Breast epithelium (tissue), 3 donors: ENCODE results near the gene INPP5E.

Experiments used
- POLR2A ChIP-seq: fragments of 450-650 bp; IDR thresholded peaks from one replicate; pipeline ENCODE4 v1.6.1; 2016; ENCODE audit warnings: antibody characterized with exemption, mild to moderate bottlenecking, moderate library complexity
- POLR2AphosphoS5 ChIP-seq, 3 donors: sonication (generic); formaldehyde crosslinking; IDR thresholded peaks; one replicate each; pipeline ENCODE4 v1.6.1; 2017; ENCODE audit warnings: antibody characterized with exemption in 3 of 3
- TF ChIP-seq, protein P1 (sequence below), 3 donors: fragments of 450-650 bp; IDR thresholded peaks; one replicate each; pipeline ENCODE4 v1.5.1; 2016 to 2017; ENCODE audit warnings: antibody characterized with exemption in 3 of 3, mild to moderate bottlenecking in 3 of 3, moderate library complexity in 3 of 3

DNA sequence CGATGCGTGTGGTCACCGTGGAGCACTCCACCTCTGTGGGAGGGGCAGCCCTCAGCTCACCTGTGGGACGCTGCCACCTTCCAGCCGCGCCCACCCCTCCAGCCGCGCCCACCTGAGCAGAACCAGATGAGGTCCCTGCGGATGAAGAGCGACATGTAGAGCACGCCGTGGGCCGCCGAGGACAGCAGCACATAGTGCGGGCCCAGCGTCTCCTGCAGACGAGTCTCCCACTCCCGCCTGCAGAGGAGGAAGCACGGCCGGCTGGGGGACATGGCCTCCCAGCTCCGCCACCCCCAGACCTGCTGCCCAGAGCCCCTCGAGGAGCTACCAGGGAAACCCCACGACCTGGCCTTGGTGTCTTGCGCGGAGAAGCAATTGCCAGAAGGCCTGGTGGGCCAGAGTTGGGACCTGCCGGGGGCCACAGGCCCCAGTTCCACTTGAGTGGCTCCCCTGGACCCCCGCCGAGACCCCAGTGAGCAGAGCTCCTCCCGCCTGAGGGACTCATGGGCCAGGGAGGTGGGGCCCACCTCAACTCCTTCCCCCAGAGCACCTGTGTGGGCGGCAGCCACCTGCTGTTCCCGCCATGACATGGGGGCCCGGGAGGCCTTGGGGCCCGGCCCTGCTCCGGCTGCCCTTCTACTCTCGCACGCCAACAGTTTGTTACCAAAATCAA lies 6.5 kb downstream of the INPP5E start:
- TF ChIP-seq, protein P1, sequence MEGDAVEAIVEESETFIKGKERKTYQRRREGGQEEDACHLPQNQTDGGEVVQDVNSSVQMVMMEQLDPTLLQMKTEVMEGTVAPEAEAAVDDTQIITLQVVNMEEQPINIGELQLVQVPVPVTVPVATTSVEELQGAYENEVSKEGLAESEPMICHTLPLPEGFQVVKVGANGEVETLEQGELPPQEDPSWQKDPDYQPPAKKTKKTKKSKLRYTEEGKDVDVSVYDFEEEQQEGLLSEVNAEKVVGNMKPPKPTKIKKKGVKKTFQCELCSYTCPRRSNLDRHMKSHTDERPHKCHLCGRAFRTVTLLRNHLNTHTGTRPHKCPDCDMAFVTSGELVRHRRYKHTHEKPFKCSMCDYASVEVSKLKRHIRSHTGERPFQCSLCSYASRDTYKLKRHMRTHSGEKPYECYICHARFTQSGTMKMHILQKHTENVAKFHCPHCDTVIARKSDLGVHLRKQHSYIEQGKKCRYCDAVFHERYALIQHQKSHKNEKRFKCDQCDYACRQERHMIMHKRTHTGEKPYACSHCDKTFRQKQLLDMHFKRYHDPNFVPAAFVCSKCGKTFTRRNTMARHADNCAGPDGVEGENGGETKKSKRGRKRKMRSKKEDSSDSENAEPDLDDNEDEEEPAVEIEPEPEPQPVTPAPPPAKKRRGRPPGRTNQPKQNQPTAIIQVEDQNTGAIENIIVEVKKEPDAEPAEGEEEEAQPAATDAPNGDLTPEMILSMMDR (IDR thresholded peaks at IDR 0.05), result no peak
- TF ChIP-seq POLR2AphosphoS5 (IDR thresholded peaks at IDR 0.05) (no peak), POLR2A (no peak)
